ENCODE measurements around the gene RABGAP1. TPM values are rescaled to one million over a fixed set of nuclear protein-coding genes. Genes with fewer than 3 reads are reported as not detected.

Gene RABGAP1
- total and polyA plus RNA-seq, 9 donors, result 27.1 to 64.8 (median 59.0) TPM

- TF ChIP-seq POLR2A (IDR thresholded peaks at IDR 0.05), result no peak
- TF ChIP-seq, protein P1, sequence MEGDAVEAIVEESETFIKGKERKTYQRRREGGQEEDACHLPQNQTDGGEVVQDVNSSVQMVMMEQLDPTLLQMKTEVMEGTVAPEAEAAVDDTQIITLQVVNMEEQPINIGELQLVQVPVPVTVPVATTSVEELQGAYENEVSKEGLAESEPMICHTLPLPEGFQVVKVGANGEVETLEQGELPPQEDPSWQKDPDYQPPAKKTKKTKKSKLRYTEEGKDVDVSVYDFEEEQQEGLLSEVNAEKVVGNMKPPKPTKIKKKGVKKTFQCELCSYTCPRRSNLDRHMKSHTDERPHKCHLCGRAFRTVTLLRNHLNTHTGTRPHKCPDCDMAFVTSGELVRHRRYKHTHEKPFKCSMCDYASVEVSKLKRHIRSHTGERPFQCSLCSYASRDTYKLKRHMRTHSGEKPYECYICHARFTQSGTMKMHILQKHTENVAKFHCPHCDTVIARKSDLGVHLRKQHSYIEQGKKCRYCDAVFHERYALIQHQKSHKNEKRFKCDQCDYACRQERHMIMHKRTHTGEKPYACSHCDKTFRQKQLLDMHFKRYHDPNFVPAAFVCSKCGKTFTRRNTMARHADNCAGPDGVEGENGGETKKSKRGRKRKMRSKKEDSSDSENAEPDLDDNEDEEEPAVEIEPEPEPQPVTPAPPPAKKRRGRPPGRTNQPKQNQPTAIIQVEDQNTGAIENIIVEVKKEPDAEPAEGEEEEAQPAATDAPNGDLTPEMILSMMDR (IDR thresholded peaks at IDR 0.05), result no peak
- no peak for TF ChIP-seq EP300 (IDR thresholded peaks at IDR 0.05)
- 36 to 71% (median 50%) methylated on average over 2 of the region's 2 CpGs for WGBS, 3 donors
- no peak overlapping the region for H3K4me3 ChIP-seq
- peak overlapping the region in 1 of 2 donors; percentile 29 for H3K27ac ChIP-seq
- no peaks in the 10 kb centered on the region for H3K27me3 ChIP-seq
- no peaks in the 10 kb centered on the region for H3K36me3 ChIP-seq
- DNase-seq, result no peak
- no peaks in the 10 kb centered on the region for H3K9me3 ChIP-seq
- intact Hi-C loops (cut with DNase I), result no loop called here
- H3K4me1 ChIP-seq (ENCODE audit: insufficient read depth), result peaks cover 4% of the 10 kb centered on the region
Measured at GRCh38 chr9:123003466-123003865, 62.6 kb downstream of the RABGAP1 start.

GRCh38 chr9:123005964-123006363 is 65.1 kb downstream of the RABGAP1 start:
- Histone ChIP-seq H3K27ac (no peak overlapping the region), H3K36me3 (no peaks in the 10 kb centered on the region), H3K9me3 (no peaks in the 10 kb centered on the region), H3K4me1 (ENCODE audit: insufficient read depth) (peaks cover 4% of the 10 kb centered on the region), H3K4me3 (no peak overlapping the region), H3K27me3 (no peaks in the 10 kb centered on the region)
- 61 to 72% (median 62%) methylated on average over 1 of the region's 1 CpG for whole genome bisulfite sequencing, 3 donors
- DNase-seq, result no peak
- no peak for TF ChIP-seq POLR2A (IDR thresholded peaks at IDR 0.05)
- TF ChIP-seq, protein P1 (IDR thresholded peaks at IDR 0.05), result no peak
- TF ChIP-seq EP300 (IDR thresholded peaks at IDR 0.05), result no peak
- intact Hi-C loops (cut with DNase I), result no loop called here

- no peak overlapping the region for H3K27ac ChIP-seq
- no peaks in the 10 kb centered on the region for H3K36me3 ChIP-seq
- no peaks in the 10 kb centered on the region for H3K27me3 ChIP-seq
- intact Hi-C loops (cut with DNase I), result no loop called here
- H3K4me1 ChIP-seq (ENCODE audit: insufficient read depth), result peaks cover 7% of the 10 kb centered on the region
- WGBS, 3 donors, result 79 to 97% (median 92%) methylated on average over 5 of the region's 5 CpGs
- no peak for DNase-seq
- H3K4me3 ChIP-seq, result no peak overlapping the region
- TF ChIP-seq POLR2A (IDR thresholded peaks at IDR 0.05), result no peak
- TF ChIP-seq EP300 (IDR thresholded peaks at IDR 0.05), result no peak
- TF ChIP-seq, protein P1 (IDR thresholded peaks at IDR 0.05), result no peak
- H3K9me3 ChIP-seq, result no peaks in the 10 kb centered on the region
Measured at GRCh38 chr9:123007269-123007668, 66.4 kb downstream of the RABGAP1 start.

- Histone ChIP-seq H3K27ac (no peak overlapping the region), H3K27me3 (no peaks in the 10 kb centered on the region), H3K36me3 (no peaks in the 10 kb centered on the region), H3K9me3 (no peaks in the 10 kb centered on the region), H3K4me3 (no peak overlapping the region), H3K4me1 (ENCODE audit: insufficient read depth) (peaks cover 9% of the 10 kb centered on the region)
- no peak for DNase-seq
- intact Hi-C loops (cut with DNase I), result no loop called here
- TF ChIP-seq EP300 (IDR thresholded peaks at IDR 0.05) (no peak), POLR2A (IDR thresholded peaks at IDR 0.05) (no peak)
Measured at GRCh38 chr9:123008909-123009308, 68.1 kb downstream of the RABGAP1 start.

- no peak for DNase-seq
- Histone ChIP-seq H3K27ac (no peak overlapping the region), H3K36me3 (no peaks in the 10 kb centered on the region), H3K4me1 (ENCODE audit: insufficient read depth) (peaks cover 5% of the 10 kb centered on the region), H3K27me3 (no peaks in the 10 kb centered on the region), H3K9me3 (no peaks in the 10 kb centered on the region), H3K4me3 (no peak overlapping the region)
- intact Hi-C loops (cut with DNase I), result no loop called here
- 90 to 95% (median 91%) methylated on average over 3 of the region's 3 CpGs for WGBS, 3 donors
- no peak for TF ChIP-seq POLR2A (IDR thresholded peaks at IDR 0.05)
- TF ChIP-seq EP300 (IDR thresholded peaks at IDR 0.05), result no peak
- TF ChIP-seq, protein P1 (IDR thresholded peaks at IDR 0.05), result no peak
Measured at GRCh38 chr9:123011380-123011779, 70.6 kb downstream of the RABGAP1 start.
